Thoracic aorta (tissue), 2 donors: ENCODE data around the gene PROSER3. TPM values are rescaled to one million over a fixed set of nuclear protein-coding genes. Genes with fewer than 3 reads are reported as not detected.

ENCODE experiments used
- ATAC-seq: fragments of 150-250 bp; one replicate; pipeline ENCODE4 v1.8.0; 2017; ENCODE audit warnings: low read depth; ENCODE audit not compliant: insufficient number of reproducible peaks, low FRiP score
- DNase-seq: peaks from one replicate; pipeline ENCODE4 v3.0.0-alpha.2; 2020; ENCODE audit warnings: low spot score
- H3K27ac ChIP-seq, 2 donors: fragments of 200-600 bp; sonication (generic); 1 replicate in 1 of 2; 2 replicates in 1 of 2; pipeline ENCODE4 v1.5.1; 2016; ENCODE audit warnings: mild to moderate bottlenecking in 2 of 2, moderate library complexity in 2 of 2
- H3K27me3 ChIP-seq: fragments of 200-600 bp; sonication (generic); replicated peaks from 2 replicates; pipeline ENCODE4 v1.6.0; 2016; ENCODE audit warnings: mild to moderate bottlenecking; ENCODE audit not compliant: insufficient read depth
- H3K36me3 ChIP-seq: fragments of 200-600 bp; sonication (generic); one replicate; pipeline ENCODE4 v1.5.1; 2016
- H3K4me1 ChIP-seq, 2 donors: fragments of 200-600 bp; sonication (generic); 1 replicate in 1 of 2; 2 replicates in 1 of 2; pipeline versions ENCODE4 v1.5.1 to v1.6.0; 2016; ENCODE audit warnings: low read depth in 2 of 2, mild to moderate bottlenecking in 1 of 2; ENCODE audit not compliant: control insufficient read depth in 1 of 2
- H3K4me3 ChIP-seq: fragments of 200-600 bp; sonication (generic); 2 replicates; pipeline ENCODE4 v1.5.1; 2016; ENCODE audit warnings: mild to moderate bottlenecking
- H3K9me3 ChIP-seq: fragments of 200-600 bp; sonication (generic); 2 replicates; pipeline ENCODE4 v1.5.1; 2016
- CTCF ChIP-seq: fragments of 200-600 bp; sonication (generic); IDR thresholded peaks from one replicate; pipeline ENCODE4 v1.5.1; 2019; ENCODE audit warnings: antibody characterized with exemption
- total RNA-seq, 2 donors: library from RNA; depleted of rRNA; stranded (reverse); fragments of >200 nt; gene quantifications; one replicate each; pipeline versions ENCODE4 v1.1.0 to v1.2.3, GENCODE V29; 2016

Gene PROSER3
- total RNA-seq, 2 donors from 2014 or later: 11.1 to 16.6 TPM

GRCh38 chr19:35780717-35781116 is 22.7 kb downstream of the PROSER3 start:
- no peak for TF ChIP-seq CTCF
- DNase-seq (no peak), ATAC-seq (no peak)
- no peaks in the 10 kb centered on the region for H3K27me3 ChIP-seq
- H3K4me1 ChIP-seq: peaks cover 7 to 8% of the 10 kb centered on the region in 2 donors
- no peak overlapping the region for H3K4me3 ChIP-seq
- peaks cover 21% of the 10 kb centered on the region for H3K36me3 ChIP-seq
- H3K9me3 ChIP-seq: no peaks in the 10 kb centered on the region
- no peak overlapping the region for H3K27ac ChIP-seq

- ATAC-seq (no peak), DNase-seq (no peak)
- Histone ChIP-seq H3K4me3 (no peak overlapping the region), H3K27me3 (no peaks in the 10 kb centered on the region), H3K36me3 (peaks cover 21% of the 10 kb centered on the region), H3K9me3 (no peaks in the 10 kb centered on the region), H3K27ac (no peak overlapping the region), H3K4me1 (peaks cover 0 to under 1% of the 10 kb centered on the region in 2 donors)
- TF ChIP-seq CTCF: no peak
Observed at GRCh38 chr19:35781650-35782049, 23.7 kb downstream of the PROSER3 start.

GRCh38 chr19:35782589-35782988 is 24.6 kb downstream of the PROSER3 start:
- H3K4me3 ChIP-seq: no peak overlapping the region
- peaks cover 21% of the 10 kb centered on the region for H3K36me3 ChIP-seq
- H3K4me1 ChIP-seq: no peaks in the 10 kb centered on the region
- TF ChIP-seq CTCF: no peak
- H3K9me3 ChIP-seq: no peaks in the 10 kb centered on the region
- no peaks in the 10 kb centered on the region for H3K27me3 ChIP-seq
- DNase-seq: no peak
- no peak for ATAC-seq
- no peak overlapping the region for H3K27ac ChIP-seq

GRCh38 chr19:35783469-35784434 is 25.8 kb downstream of the PROSER3 start:
- ATAC-seq (no peak), DNase-seq (no peak)
- no peaks in the 10 kb centered on the region for H3K4me1 ChIP-seq
- no peaks in the 10 kb centered on the region for H3K27me3 ChIP-seq
- TF ChIP-seq CTCF: no peak
- no peaks in the 10 kb centered on the region for H3K9me3 ChIP-seq
- H3K36me3 ChIP-seq: peaks cover 21% of the 10 kb centered on the region
- no peak overlapping the region for H3K27ac ChIP-seq
- no peak overlapping the region for H3K4me3 ChIP-seq

GRCh38 chr19:35784503-35785338 is 26.7 kb downstream of the PROSER3 start:
- Histone ChIP-seq H3K27me3 (no peaks in the 10 kb centered on the region), H3K4me1 (no peaks in the 10 kb centered on the region), H3K9me3 (no peaks in the 10 kb centered on the region), H3K36me3 (peaks cover 21% of the 10 kb centered on the region), H3K4me3 (no peak overlapping the region), H3K27ac (no peak overlapping the region)
- TF ChIP-seq CTCF: no peak
- DNase-seq (no peak), ATAC-seq (no peak)
